K562 (cell line): Measurements from ENCODE around the gene RNF6. TPM values are rescaled to one million over a fixed set of nuclear protein-coding genes. Genes with fewer than 3 reads are reported as not detected.

ENCODE experiments used
- ADNP ChIP-seq: fragments of 200-800 bp; sonication (Bioruptor generic); IDR thresholded peaks from 2 replicates; pipeline ENCODE4 v1.6.1; 2016; ENCODE audit warnings: missing genetic modification characterization, missing compliant biosample characterization
- CCAR2 ChIP-seq: fragments of 200-400 bp; formaldehyde crosslinking; IDR thresholded peaks from 2 replicates; pipeline ENCODE4 v1.6.1; 2017; ENCODE audit warnings: mild to moderate bottlenecking, low read depth, low read length
- CREBBP ChIP-seq: IDR thresholded peaks from one replicate; pipeline ENCODE4 v1.6.1; 2012; ENCODE audit warnings: low read depth, mild to moderate bottlenecking, control low read depth, inconsistent platforms, low read length
- CSDE1 ChIP-seq, 2 experiments: fragments of 450-650 bp; IDR thresholded peaks; 2 replicates each; pipeline ENCODE4 v1.6.1; 2016; ENCODE audit warnings: mild to moderate bottlenecking in 1 of 2
- GATA2 ChIP-seq: sonication (generic); formaldehyde crosslinking; IDR thresholded peaks from 2 replicates; pipeline ENCODE4 v1.4.0; 2020; ENCODE audit warnings: mild to moderate bottlenecking, missing genetic modification reagents
- ILF3 ChIP-seq: fragments of 450-650 bp; IDR thresholded peaks from 2 replicates; pipeline ENCODE4 v1.6.1; 2018; ENCODE audit warnings: antibody characterized with exemption, mild to moderate bottlenecking, moderate library complexity, borderline replicate concordance
- LEF1 ChIP-seq: fragments of 450-650 bp; IDR thresholded peaks from 2 replicates; pipeline ENCODE4 v1.6.1; 2016; ENCODE audit warnings: mild to moderate bottlenecking
- MXI1 ChIP-seq: IDR thresholded peaks from 2 replicates; pipeline ENCODE4 v1.6.1; 2011; ENCODE audit warnings: low read depth, mild to moderate bottlenecking, improper control_type of control experiment, low read length
- NFXL1 ChIP-seq: fragments of 450-650 bp; formaldehyde crosslinking; IDR thresholded peaks from 2 replicates; pipeline ENCODE4 v1.4.0; 2021; ENCODE audit warnings: mild to moderate bottlenecking
- NFYB ChIP-seq: IDR thresholded peaks from 2 replicates; pipeline ENCODE4 v1.6.1; 2011; ENCODE audit warnings: mild to moderate bottlenecking, moderate library complexity; ENCODE audit not compliant: insufficient read length; ENCODE audit errors: extremely low read depth
- PTTG1 ChIP-seq: fragments of 450-650 bp; IDR thresholded peaks from 2 replicates; pipeline ENCODE4 v1.6.1; 2016; ENCODE audit warnings: low read depth, mild to moderate bottlenecking, missing genetic modification characterization, missing compliant biosample characterization
- ZBTB17 ChIP-seq: fragments of 450-650 bp; formaldehyde crosslinking; IDR thresholded peaks from 2 replicates; pipeline ENCODE4 v1.4.0; 2020; ENCODE audit warnings: mild to moderate bottlenecking
- ZNF143 ChIP-seq: sonication (generic); formaldehyde crosslinking; IDR thresholded peaks from 2 replicates; pipeline ENCODE4 v1.9.0; 2022; ENCODE audit warnings: mild to moderate bottlenecking, missing genetic modification reagents
- ZNF212 ChIP-seq: fragments of 450-650 bp; formaldehyde crosslinking; IDR thresholded peaks from 2 replicates; pipeline ENCODE4 v1.4.0; 2020; ENCODE audit warnings: mild to moderate bottlenecking
- ZNF3 ChIP-seq: fragments of 250-450 bp; sonication (Bioruptor Pico); IDR thresholded peaks from 2 replicates; pipeline ENCODE4 v1.5.0; 2021; ENCODE audit warnings: mild to moderate bottlenecking, moderate library complexity
- ZNF778 ChIP-seq: fragments of 450-650 bp; formaldehyde crosslinking; IDR thresholded peaks from 2 replicates; pipeline ENCODE4 v1.4.0; 2020; ENCODE audit warnings: mild to moderate bottlenecking, moderate library complexity
- polyA plus RNA-seq, 8 experiments: library from polyadenylated mRNA; depleted of rRNA in 4 of 8; stranded (reverse) in 5 of 8; unstranded in 3 of 8; fragments of >200 nt; fragmentation: Nextera tagmentation in 2 of 8; fragmentation: Illumina TruSeq in 1 of 8; extraction: Ambion mirVana in 2 of 8; extraction: Trizol in 1 of 8; gene quantifications; 2 replicates each; pipeline versions ENCODE4 v1.2.1 to v1.2.3, GENCODE V29; 2011 to 2014; ENCODE audit warnings: inconsistent platforms in 1 of 8, missing spikeins in 1 of 8
- total RNA-seq, 7 experiments: library from RNA; depleted of rRNA in 6 of 7; stranded (reverse); fragments of >200 nt in 6 of 7; fragmentation: Illumina TruSeq in 2 of 7; extraction: Trizol in 2 of 7; gene quantifications; 2 replicates each; pipeline versions ENCODE4 v1.2.1 to v1.2.3, GENCODE V29; 2011 to 2021; ENCODE audit warnings: low replicate concordance in 1 of 7
- TF ChIP-seq, protein P1 (sequence below): sonication (generic); formaldehyde crosslinking; IDR thresholded peaks from 2 replicates; pipeline ENCODE4 v1.8.0; 2022; ENCODE audit warnings: mild to moderate bottlenecking, missing genetic modification reagents, borderline replicate concordance
- TF ChIP-seq, protein P2 (sequence below), 2 experiments: fragments of 450-650 bp; conservative IDR thresholded peaks; 2 replicates each; pipeline ENCODE4 v1.6.1; 2017; ENCODE audit warnings: mild to moderate bottlenecking in 2 of 2, moderate library complexity in 2 of 2
- TF ChIP-seq, protein P3 (sequence below): fragments of 450-650 bp; IDR thresholded peaks from 2 replicates; pipeline ENCODE4 v1.6.1; 2014; ENCODE audit warnings: low read depth, mild to moderate bottlenecking, moderate library complexity, borderline replicate concordance
- TF ChIP-seq, protein P4 (sequence below): sonication (generic); formaldehyde crosslinking; IDR thresholded peaks from 2 replicates; pipeline ENCODE4 v1.9.0; 2022; ENCODE audit warnings: mild to moderate bottlenecking, missing genetic modification reagents
- TF ChIP-seq, protein P5 (sequence below): sonication (generic); formaldehyde crosslinking; IDR thresholded peaks from 2 replicates; pipeline ENCODE4 v1.8.1; 2022; ENCODE audit warnings: missing genetic modification reagents

The RNF6 gene
- total and polyA plus RNA-seq, 9 of the 15 experiments (the other 6 are each of a cell fraction or from before 2014, with no cell fraction given), result 12.0 to 31.4 (median 22.3) TPM

DNA sequence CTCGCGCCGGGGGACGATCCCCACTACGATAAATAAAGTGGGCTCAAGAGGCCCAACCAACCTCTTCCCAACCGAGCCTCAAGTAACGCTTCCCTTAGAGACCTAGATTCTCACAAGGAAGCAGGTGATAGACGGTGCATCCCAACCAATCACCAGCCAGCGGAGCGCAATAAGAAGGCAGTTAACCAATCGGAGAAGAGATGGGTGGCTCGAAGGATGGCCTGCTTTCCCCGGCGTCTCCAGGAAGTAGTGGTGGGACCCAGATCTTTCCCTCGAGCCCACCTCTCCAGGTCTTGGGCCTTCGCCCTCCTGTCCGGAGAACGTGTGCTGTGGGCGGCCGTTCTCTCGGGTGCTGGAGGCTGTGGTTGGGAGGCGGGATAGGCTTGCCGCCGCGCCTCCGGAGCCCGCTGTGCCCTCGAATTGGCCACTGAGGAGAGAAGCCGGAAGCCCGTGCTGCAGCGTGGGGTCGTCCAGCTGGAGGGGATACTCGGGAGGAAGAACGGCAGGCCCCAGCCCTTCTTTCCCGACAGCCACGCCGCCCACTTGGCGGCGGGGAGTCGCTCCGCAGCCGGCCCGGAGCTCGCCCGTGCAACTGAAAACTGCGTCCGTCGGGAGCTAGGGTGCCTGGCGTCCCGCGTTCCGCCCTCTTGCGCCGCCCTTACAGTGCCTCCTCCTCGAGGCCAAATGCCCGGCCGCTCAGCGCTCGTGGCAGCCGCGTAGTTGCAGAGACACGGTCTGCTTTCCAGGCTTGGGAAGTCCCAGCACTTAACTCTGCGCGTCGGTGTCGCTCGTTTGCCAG lies at the start of gene RNF6 (continued):
- TF ChIP-seq MXI1 (no peak), NFYB (peak; percentile 100), ILF3 (no peak), CSDE1 (IDR thresholded peaks at IDR 0.05) (no peak), ZNF143 (CRISPR knock-in tag) (no peak), ZNF212 (CRISPR knock-in tag) (no peak), NFXL1 (CRISPR knock-in tag) (no peak), ZBTB17 (CRISPR knock-in tag) (peak; percentile 55; the same call in 1 of the 2 replicates), PTTG1 (no peak), CCAR2 (no peak), ZNF778 (no peak), GATA2 (CRISPR knock-in tag) (no peak), LEF1 (no peak), ZNF3 (CRISPR knock-in tag) (no peak), CREBBP (no peak), ADNP (tag) (no peak)
- TF ChIP-seq, protein P1, sequence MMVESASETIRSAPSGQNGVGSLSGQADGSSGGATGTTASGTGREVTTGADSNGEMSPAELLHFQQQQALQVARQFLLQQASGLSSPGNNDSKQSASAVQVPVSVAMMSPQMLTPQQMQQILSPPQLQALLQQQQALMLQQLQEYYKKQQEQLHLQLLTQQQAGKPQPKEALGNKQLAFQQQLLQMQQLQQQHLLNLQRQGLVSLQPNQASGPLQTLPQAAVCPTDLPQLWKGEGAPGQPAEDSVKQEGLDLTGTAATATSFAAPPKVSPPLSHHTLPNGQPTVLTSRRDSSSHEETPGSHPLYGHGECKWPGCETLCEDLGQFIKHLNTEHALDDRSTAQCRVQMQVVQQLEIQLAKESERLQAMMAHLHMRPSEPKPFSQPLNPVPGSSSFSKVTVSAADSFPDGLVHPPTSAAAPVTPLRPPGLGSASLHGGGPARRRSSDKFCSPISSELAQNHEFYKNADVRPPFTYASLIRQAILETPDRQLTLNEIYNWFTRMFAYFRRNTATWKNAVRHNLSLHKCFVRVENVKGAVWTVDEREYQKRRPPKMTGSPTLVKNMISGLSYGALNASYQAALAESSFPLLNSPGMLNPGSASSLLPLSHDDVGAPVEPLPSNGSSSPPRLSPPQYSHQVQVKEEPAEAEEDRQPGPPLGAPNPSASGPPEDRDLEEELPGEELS, result no peak
- TF ChIP-seq, protein P2, sequence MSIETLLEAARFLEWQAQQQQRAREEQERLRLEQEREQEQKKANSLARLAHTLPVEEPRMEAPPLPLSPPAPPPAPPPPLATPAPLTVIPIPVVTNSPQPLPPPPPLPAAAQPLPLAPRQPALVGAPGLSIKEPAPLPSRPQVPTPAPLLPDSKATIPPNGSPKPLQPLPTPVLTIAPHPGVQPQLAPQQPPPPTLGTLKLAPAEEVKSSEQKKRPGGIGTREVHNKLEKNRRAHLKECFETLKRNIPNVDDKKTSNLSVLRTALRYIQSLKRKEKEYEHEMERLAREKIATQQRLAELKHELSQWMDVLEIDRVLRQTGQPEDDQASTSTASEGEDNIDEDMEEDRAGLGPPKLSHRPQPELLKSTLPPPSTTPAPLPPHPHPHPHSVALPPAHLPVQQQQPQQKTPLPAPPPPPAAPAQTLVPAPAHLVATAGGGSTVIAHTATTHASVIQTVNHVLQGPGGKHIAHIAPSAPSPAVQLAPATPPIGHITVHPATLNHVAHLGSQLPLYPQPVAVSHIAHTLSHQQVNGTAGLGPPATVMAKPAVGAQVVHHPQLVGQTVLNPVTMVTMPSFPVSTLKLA (conservative IDR thresholded peaks at IDR 0.05), result peak; percentile 39 to 75; a peak in 3 of 4 replicates
- TF ChIP-seq, protein P3, sequence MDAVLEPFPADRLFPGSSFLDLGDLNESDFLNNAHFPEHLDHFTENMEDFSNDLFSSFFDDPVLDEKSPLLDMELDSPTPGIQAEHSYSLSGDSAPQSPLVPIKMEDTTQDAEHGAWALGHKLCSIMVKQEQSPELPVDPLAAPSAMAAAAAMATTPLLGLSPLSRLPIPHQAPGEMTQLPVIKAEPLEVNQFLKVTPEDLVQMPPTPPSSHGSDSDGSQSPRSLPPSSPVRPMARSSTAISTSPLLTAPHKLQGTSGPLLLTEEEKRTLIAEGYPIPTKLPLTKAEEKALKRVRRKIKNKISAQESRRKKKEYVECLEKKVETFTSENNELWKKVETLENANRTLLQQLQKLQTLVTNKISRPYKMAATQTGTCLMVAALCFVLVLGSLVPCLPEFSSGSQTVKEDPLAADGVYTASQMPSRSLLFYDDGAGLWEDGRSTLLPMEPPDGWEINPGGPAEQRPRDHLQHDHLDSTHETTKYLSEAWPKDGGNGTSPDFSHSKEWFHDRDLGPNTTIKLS, result peak; percentile 61; the same call in 1 of the 2 replicates
- TF ChIP-seq, protein P4, sequence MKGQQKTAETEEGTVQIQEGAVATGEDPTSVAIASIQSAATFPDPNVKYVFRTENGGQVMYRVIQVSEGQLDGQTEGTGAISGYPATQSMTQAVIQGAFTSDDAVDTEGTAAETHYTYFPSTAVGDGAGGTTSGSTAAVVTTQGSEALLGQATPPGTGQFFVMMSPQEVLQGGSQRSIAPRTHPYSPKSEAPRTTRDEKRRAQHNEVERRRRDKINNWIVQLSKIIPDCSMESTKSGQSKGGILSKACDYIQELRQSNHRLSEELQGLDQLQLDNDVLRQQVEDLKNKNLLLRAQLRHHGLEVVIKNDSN (CRISPR knock-in tag), result no peak
- TF ChIP-seq, protein P5, sequence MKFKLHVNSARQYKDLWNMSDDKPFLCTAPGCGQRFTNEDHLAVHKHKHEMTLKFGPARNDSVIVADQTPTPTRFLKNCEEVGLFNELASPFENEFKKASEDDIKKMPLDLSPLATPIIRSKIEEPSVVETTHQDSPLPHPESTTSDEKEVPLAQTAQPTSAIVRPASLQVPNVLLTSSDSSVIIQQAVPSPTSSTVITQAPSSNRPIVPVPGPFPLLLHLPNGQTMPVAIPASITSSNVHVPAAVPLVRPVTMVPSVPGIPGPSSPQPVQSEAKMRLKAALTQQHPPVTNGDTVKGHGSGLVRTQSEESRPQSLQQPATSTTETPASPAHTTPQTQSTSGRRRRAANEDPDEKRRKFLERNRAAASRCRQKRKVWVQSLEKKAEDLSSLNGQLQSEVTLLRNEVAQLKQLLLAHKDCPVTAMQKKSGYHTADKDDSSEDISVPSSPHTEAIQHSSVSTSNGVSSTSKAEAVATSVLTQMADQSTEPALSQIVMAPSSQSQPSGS (CRISPR knock-in tag), result no peak
